Measurements from ENCODE around the gene LRR1.
"Not testable (repeated sequence)": the region's sequence is repeated elsewhere in the genome, so short reads cannot be mapped to it uniquely, and the experiment has no call there.

- TF ChIP-seq POLR2A, CTCF (IDR thresholded peaks at IDR 0.05): not testable (repeated sequence)
Measured at GRCh38 chr14:49584981-49585640, 13.6 kb upstream of the LRR1 start.

All from thyroid gland (tissue), 4 donors.